Hematopoietic multipotent progenitor cell treated with erythropoietin and hydrocortisone succinate and interleukin-3 and kit ligand, for 6 days (in vitro differentiated cells): ENCODE measurements around the gene SUSD3.
"Not testable (repeated sequence)": the region's sequence is repeated elsewhere in the genome, so short reads cannot be mapped to it uniquely, and the experiment has no call there.

Experiments used
- DNase-seq: peaks from one replicate; pipeline ENCODE4 v3.0.0-alpha.2; 2015

The SUSD3 gene

GRCh38 chr9:93094658-93095204 lies 36.2 kb downstream of the SUSD3 start:
- no peak for DNase-seq

GRCh38 chr9:93095205-93096130 lies 37.0 kb downstream of the SUSD3 start:
- peak; percentile 99 for DNase-seq

GRCh38 chr9:93096131-93096802 lies 37.8 kb downstream of the SUSD3 start, which contains the start of gene CARD19:
CARD19 (plus strand) TSS chr9:93096217; CDS start chr9:93096346, 129 bp downstream.
- DNase-seq, result peak; percentile 72

DNA sequence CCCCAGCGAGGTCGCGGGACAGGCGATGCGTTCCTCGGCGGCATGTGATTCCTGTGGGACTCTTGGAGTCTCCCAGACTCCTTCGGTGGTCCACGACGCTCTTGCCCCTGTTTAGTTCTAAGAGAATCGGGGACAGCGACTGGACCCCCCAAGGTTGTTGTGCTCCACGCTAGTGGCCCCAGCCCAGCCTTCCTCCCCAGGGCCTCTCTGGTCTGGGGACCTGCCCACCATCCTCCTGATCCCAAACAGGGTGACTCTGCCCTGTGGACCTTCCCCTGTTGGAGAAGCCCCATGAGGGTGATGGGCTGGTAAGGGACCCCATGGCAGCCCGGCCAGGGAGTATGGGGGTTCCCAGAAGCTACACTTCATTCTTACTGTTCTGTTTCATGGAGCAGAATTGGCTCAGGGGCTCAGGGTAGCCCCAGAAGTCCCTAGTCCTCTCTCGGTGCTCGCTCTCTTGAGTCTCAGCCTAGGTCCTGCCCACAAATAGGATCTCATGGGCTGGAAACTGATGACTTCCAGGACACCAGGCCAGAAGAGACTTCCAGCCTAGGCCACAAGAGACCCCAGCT lies 38.4 kb downstream of the SUSD3 start:
- no peak for DNase-seq

DNA sequence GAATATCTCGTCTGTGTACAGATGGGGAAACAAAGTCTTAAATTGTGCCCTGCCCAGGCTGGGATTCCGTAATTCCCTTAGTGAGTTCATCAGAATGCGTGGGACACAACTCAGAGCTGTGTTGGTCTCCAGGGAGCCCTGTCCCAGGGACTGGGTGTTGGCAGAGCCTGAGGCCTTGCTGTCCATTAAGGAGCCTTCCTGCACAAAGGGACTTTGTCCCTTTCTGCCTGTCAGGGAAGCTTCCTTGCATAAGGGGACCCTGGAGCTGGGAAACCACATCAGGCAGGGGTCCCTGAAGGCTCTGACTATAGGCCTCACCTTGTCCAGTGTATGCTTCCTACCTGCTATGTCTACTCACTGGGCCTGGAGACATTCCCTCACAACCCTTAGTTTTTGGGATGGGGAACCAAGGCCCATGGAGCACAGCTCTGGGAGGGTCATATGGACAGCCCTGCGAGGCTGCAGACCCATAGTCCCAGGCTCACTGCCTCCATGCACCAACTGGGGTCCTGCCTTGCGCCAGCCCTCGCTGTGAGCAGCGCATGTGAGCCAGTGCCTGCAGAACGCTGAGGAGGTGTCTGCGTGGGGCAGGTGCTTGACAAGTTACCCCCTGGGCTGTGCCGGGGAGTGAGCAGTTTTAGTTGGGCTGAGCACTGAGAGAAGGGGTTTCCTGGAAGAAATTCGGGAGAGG lies 39.2 kb downstream of the SUSD3 start:
- DNase-seq, result no peak

DNA sequence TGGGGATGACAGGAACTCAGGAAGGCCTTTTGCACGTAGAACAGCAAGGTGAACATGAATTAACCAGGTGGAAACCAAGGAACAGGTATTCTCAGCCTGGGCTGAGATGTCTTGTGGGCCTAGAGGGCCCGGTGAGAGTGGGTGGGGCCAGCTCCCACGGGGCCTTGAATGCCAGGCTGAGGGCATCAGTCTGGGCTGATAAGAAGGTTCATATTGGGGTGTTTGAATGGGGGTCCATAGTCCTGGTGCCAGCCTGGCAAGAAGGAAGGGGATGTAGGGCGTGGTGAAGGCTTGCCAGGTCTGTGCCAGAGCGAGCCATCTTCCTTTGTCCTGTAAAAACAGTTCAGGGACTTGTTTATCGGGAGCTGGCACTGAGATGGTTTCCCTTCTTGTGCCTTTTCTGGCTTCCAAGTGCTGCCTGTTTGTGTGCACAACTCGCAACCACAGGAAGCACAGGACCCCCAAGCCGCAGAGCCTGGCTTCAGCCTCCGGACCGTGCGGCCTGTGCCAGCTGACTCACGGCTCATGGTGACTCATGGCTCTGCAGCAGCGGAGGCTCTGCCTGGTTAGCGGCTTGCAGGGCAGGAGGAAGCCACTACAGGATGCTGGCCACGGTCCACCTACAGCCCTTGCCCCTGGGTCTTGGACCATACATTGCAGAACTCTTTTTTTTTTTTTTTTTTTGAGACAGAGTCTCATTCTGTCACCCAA lies 39.9 kb downstream of the SUSD3 start:
- DNase-seq, result peak; percentile 92

GRCh38 chr9:93099551-93100275 lies 41.2 kb downstream of the SUSD3 start:
- no peak for DNase-seq

- no peak for DNase-seq
These were observed 41.8 kb downstream of the SUSD3 start for GRCh38 chr9:93100276-93100636.

GRCh38 chr9:93101086-93101485 lies 42.6 kb downstream of the SUSD3 start:
- DNase-seq, result not testable (repeated sequence)

GRCh38 chr9:93105620-93106019 lies 47.1 kb downstream of the SUSD3 start:
- DNase-seq, result no peak

DNA sequence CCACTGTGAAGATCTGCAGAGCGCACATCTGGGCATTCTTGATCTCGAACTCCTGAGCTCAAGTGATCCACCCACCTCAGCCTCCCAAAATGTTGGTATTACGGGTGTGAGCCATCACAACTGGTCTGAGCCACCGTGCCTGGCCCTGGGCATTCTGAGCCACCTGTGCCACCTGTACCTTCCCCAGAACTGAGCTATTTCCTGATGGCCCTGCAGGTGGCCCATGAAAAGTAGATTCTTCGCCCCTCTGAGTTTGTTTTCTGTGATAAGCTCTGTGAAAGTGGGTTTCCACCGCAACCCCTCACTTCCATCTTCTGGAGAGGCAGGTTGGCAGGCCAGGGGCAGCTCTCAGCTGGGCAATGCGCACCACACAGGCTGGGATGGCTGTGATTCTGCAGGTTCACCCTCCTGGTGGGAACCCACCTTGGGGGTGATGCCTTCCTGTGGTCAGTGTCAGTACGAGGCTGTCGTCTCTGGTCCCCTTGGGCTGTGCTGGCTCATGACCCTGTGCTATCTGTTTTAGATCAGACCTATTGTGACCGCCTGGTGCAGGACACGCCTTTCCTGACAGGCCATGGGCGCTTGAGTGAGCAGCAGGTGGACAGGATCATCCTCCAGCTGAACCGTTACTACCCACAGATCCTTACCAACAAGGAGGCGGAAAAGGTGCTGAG lies 48.8 kb downstream of the SUSD3 start:
- DNase-seq, result no peak

- DNase-seq, result no peak
These were observed 49.3 kb downstream of the SUSD3 start for GRCh38 chr9:93107825-93108161.

GRCh38 chr9:93108291-93109041 lies 50.0 kb downstream of the SUSD3 start:
- no peak for DNase-seq

DNA sequence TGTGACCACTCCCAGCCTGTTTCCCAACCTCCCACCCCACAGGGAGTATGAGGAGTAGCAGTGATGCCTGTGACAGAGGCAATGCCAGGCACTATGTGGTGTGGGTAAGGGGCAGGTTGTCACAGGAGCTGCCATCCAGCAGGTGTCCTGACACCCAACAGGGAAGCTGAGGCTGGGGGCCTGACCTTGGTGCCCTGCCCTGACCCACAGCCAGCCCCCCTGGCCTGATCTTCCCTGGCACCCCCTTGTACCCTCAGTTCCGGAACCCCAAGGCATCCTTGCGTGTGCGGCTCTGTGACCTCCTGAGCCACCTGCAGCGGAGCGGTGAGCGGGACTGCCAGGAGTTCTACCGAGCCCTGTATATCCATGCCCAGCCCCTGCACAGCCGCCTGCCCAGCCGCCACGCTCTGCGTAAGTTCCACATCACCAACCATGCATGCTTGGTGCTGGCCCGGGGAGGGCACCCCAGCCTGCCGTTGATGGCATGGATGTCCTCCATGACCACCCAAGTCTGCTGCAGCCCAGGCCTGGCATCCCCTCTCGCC lies 51.9 kb downstream of the SUSD3 start:
- no peak for DNase-seq

DNA sequence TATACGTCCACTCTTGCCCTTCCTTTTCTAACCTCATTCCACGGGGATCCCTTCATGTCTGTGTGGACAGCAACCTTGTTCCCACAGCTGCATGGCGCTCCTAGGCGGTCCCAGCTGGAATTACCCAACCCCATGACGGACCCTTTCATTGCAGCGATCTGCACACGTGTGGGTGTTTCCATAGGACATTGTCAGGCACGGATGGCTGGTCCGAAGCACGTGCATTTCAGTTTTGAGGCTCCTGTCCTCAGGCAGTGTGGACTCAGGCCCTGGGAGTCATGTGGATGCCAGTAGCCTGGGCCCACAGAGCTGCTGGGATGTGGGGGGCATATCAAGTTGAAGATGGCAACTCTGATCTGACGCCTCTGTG lies 52.5 kb downstream of the SUSD3 start:
- DNase-seq, result no peak

GRCh38 chr9:93111371-93112115 lies 53.0 kb downstream of the SUSD3 start:
- peak; percentile 73 for DNase-seq

GRCh38 chr9:93112116-93112863 lies 53.8 kb downstream of the SUSD3 start:
- no peak for DNase-seq

GRCh38 chr9:93112864-93113389 lies 54.4 kb downstream of the SUSD3 start:
- DNase-seq, result no peak
